ENCODE measurements around the gene KCNA2. TPM values are rescaled to one million over a fixed set of nuclear protein-coding genes. Genes with fewer than 3 reads are reported as not detected.

KCNA2 gene
- total RNA-seq, 4 donors from 2014 or later, result 2.9 to 6.8 (median 3.5) TPM

DNA sequence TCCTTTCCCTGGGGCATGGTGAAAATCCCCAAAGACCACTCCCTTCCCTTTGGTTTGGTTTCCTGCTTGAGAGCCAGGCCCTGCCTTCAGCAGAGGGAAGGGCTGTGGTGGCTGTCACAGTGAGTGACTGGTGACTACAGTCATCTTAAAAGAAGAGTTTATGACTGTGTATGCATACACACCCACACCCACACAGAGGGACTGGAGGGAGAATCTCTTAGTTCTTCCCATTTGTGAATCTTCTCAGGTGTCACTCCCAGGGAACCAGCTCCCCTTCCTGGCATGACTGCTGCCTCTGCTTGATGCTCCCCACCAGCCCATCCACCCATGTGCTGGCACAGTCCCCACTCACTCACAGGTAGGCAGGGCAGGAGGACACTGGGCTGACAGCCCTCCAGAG, 3.9 kb upstream of the KCNA2 start:
- intact Hi-C loops (cut with DNase I), result loop anchor here (10.0 kb wide), 1 partner anchor 85 kb away; no protein-coding TSS in a partner anchor
- Histone ChIP-seq H3K27ac (no peak overlapping the region), H3K9me3 (no peaks in the 10 kb centered on the region), H3K4me1 (peaks cover 5 to 13% of the 10 kb centered on the region in 2 donors), H3K27me3 (no peaks in the 10 kb centered on the region), H3K36me3 (no peaks in the 10 kb centered on the region), H3K4me3 (replicated peaks in 1 of 3) (no peak overlapping the region)
- no peak for DNase-seq
- TF ChIP-seq POLR2A (IDR thresholded peaks at IDR 0.05) (no peak), CTCF (IDR thresholded peaks at IDR 0.05) (no peak)

- H3K4me1 ChIP-seq, result peaks cover 5 to 13% of the 10 kb centered on the region in 2 donors
- no peak for DNase-seq
- no peaks in the 10 kb centered on the region for H3K9me3 ChIP-seq
- TF ChIP-seq CTCF (IDR thresholded peaks at IDR 0.05) (no peak), POLR2A (IDR thresholded peaks at IDR 0.05) (no peak)
- WGBS, 2 donors, result 19 to 28% methylated on average over 7 to 13 of the region's 13 CpGs
- H3K27me3 ChIP-seq, result no peaks in the 10 kb centered on the region
- intact Hi-C loops (cut with DNase I), result no loop called here
- H3K36me3 ChIP-seq, result no peaks in the 10 kb centered on the region
- no peak overlapping the region for H3K27ac ChIP-seq
- H3K4me3 ChIP-seq (replicated peaks in 1 of 3), result no peak overlapping the region
Observed at GRCh38 chr1:110608247-110608646, 2.1 kb upstream of the KCNA2 start.

GRCh38 chr1:110607536-110608230, 1.5 kb upstream of the KCNA2 start:
- peak; percentile 23 to 28 for DNase-seq
- peaks cover 5 to 13% of the 10 kb centered on the region in 2 donors for H3K4me1 ChIP-seq
- peak overlapping the region in 2 of 3 donors; percentile 27 to 50 for H3K4me3 ChIP-seq (replicated peaks in 1 of 3)
- intact Hi-C loops (cut with DNase I), result no loop called here
- H3K27me3 ChIP-seq, result no peaks in the 10 kb centered on the region
- 4 to 6% methylated on average over 23 to 28 of the region's 28 CpGs for WGBS, 2 donors
- H3K27ac ChIP-seq, result no peak overlapping the region
- no peaks in the 10 kb centered on the region for H3K36me3 ChIP-seq
- H3K9me3 ChIP-seq, result no peaks in the 10 kb centered on the region
- no peak for TF ChIP-seq CTCF (IDR thresholded peaks at IDR 0.05)
- TF ChIP-seq POLR2A (IDR thresholded peaks at IDR 0.05), result no peak

DNA sequence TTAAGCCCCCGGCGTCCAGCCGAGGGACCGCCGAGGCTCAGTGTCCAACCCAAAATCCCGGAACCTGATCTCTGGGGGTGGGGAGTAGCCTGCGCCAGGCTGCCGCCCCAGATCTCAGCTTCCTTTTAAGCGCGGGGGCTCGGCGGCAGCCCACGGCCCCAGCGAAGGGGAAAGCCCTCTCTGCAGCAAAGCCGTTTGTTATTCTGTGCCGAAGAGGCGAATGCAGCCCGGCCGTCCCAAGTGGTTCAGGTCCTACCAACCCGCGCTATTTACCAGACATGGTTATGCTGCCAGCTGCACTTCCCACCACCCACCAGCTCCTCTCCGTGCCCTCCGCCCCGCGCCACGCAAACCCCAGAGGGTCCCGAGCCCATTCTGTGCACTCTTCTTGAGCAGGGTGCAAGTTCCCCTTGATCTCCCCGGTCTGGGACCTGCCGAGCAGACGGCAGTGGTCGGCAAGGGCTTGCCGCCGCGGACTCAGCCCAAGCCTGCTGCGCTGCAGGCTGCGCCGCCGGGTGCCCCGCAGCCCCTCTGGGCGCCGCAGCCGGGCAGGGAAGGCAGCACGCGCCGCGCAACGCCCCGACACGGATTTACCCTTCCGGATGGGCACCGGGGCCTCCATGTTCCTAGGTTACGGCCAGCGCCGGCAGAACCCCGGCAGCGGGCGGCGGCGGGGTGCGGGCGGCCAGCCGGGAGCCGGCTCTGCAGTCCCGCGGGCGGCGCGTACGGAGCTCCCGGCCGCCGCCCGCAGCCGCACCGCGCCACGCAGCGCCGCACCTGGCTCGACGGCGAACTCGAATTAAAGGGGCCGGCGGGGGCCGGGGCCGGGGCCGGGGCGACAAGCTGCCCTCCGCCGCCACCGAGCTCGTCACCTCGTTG, 738 bp upstream of the KCNA2 start:
- H3K27me3 ChIP-seq, result no peaks in the 10 kb centered on the region
- 0% methylated on average over 16 to 26 of the region's 94 CpGs for WGBS, 2 donors

More for the DNA sequence above, 738 bp upstream of the KCNA2 start:
- Histone ChIP-seq H3K36me3 (no peaks in the 10 kb centered on the region), H3K9me3 (no peaks in the 10 kb centered on the region), H3K27ac (peak overlapping the region in 2 of 3 donors; percentile 2 to 45), H3K4me3 (replicated peaks in 1 of 3) (peak overlapping the region; percentile 27 to 51 (median 50)), H3K4me1 (peaks cover 5 to 13% of the 10 kb centered on the region in 2 donors)
- peak in 1 of 2 donors; percentile 33 for DNase-seq
- intact Hi-C loops (cut with DNase I), result no loop called here
- no peak for TF ChIP-seq CTCF (IDR thresholded peaks at IDR 0.05)
- TF ChIP-seq POLR2A (IDR thresholded peaks at IDR 0.05), result no peak
